ENCODE data around the gene PARP4. TPM values are rescaled to one million over a fixed set of nuclear protein-coding genes. Genes with fewer than 3 reads are reported as not detected.
"Not testable (repeated sequence)": the region's sequence is repeated elsewhere in the genome, so short reads cannot be mapped to it uniquely, and the experiment has no call there.

PARP4 gene
- total RNA-seq, 2 experiments from 2014 or later: 29.5 to 29.6 TPM

GRCh38 chr13:24454056-24454455 lies 58.5 kb downstream of the PARP4 start:
- no peak overlapping the region for H3K4me3 ChIP-seq (ENCODE audit: low read length)
- Mint-ChIP-seq H3K27me3 (no peaks in the 10 kb centered on the region), H3K9me3 (no peaks in the 10 kb centered on the region), H3K4me1 (ENCODE audit: low read depth) (peaks cover 4% of the 10 kb centered on the region), H3K4me3 (no peak overlapping the region), H3K36me3 (ENCODE audit: low read depth) (peaks cover 87% of the 10 kb centered on the region), H3K27ac (no peak overlapping the region)
- DNase-seq (no peak), ATAC-seq (ENCODE audit: poor library complexity) (no peak)
- CTCF ChIA-PET: no interaction called here
- POLR2A ChIA-PET: no interaction called here
- intact Hi-C loops (cut with DNase I, micrococcal nuclease): no loop called here
- H3K36me3 ChIP-seq (ENCODE audit: insufficient read depth, low read length): peaks cover 79% of the 10 kb centered on the region
- H3K4me1 ChIP-seq (ENCODE audit: insufficient read depth, low read length): no peaks in the 10 kb centered on the region
- no peak overlapping the region for H3K27ac ChIP-seq (ENCODE audit: low read depth in 1 of 2, low read length in 2 of 2)
- TF ChIP-seq, protein P1, sequence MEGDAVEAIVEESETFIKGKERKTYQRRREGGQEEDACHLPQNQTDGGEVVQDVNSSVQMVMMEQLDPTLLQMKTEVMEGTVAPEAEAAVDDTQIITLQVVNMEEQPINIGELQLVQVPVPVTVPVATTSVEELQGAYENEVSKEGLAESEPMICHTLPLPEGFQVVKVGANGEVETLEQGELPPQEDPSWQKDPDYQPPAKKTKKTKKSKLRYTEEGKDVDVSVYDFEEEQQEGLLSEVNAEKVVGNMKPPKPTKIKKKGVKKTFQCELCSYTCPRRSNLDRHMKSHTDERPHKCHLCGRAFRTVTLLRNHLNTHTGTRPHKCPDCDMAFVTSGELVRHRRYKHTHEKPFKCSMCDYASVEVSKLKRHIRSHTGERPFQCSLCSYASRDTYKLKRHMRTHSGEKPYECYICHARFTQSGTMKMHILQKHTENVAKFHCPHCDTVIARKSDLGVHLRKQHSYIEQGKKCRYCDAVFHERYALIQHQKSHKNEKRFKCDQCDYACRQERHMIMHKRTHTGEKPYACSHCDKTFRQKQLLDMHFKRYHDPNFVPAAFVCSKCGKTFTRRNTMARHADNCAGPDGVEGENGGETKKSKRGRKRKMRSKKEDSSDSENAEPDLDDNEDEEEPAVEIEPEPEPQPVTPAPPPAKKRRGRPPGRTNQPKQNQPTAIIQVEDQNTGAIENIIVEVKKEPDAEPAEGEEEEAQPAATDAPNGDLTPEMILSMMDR (IDR thresholded peaks at IDR 0.05): no peak
- H3K27me3 ChIP-seq (ENCODE audit: control insufficient read depth in 1 of 2, insufficient read depth in 2 of 2, low read length in 2 of 2): no peaks in the 10 kb centered on the region
- H3K9me3 ChIP-seq (ENCODE audit: control insufficient read depth in 1 of 2, insufficient read depth in 1 of 2, low read length in 2 of 2): no peaks in the 10 kb centered on the region

DNA sequence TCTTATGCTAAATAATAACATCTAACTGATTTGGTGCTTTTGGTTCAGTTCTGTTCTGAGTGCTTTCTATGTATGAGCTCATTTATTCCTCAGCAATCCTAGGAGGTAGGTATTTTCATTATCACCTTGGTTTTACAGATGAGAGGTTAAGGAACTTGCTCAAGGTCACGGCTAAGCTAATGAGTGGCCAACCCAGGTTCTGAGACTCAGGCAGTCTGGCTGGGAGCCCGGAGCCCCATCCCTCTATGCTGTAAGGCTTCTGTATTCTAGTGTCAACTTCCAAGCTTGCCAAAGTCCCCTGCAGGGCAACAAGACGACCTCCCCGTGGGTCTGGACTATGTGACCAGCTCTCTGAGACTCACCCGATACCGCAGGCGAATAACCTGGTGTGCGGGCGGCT lies 60.5 kb downstream of the PARP4 start:
- Histone ChIP-seq H3K27ac (ENCODE audit: low read depth in 1 of 2, low read length in 2 of 2) (no peak overlapping the region), H3K36me3 (ENCODE audit: insufficient read depth, low read length) (peaks cover 79% of the 10 kb centered on the region), H3K9me3 (ENCODE audit: control insufficient read depth in 1 of 2, insufficient read depth in 1 of 2, low read length in 2 of 2) (no peaks in the 10 kb centered on the region), H3K4me3 (ENCODE audit: low read length) (no peak overlapping the region), H3K4me1 (ENCODE audit: insufficient read depth, low read length) (no peaks in the 10 kb centered on the region), H3K27me3 (ENCODE audit: control insufficient read depth in 1 of 2, insufficient read depth in 2 of 2, low read length in 2 of 2) (no peaks in the 10 kb centered on the region)
- Mint-ChIP-seq H3K27ac (no peak overlapping the region), H3K4me3 (no peak overlapping the region), H3K27me3 (no peaks in the 10 kb centered on the region), H3K9me3 (no peaks in the 10 kb centered on the region), H3K36me3 (ENCODE audit: low read depth) (peaks cover 88% of the 10 kb centered on the region), H3K4me1 (ENCODE audit: low read depth) (no peaks in the 10 kb centered on the region)
- DNase-seq: no peak
- intact Hi-C loops (cut with DNase I, micrococcal nuclease): no loop called here
- no peak for ATAC-seq (ENCODE audit: poor library complexity)
- POLR2A ChIA-PET: no interaction called here
- CTCF ChIA-PET: no interaction called here
- TF ChIP-seq, protein P1 (IDR thresholded peaks at IDR 0.05): no peak

DNA sequence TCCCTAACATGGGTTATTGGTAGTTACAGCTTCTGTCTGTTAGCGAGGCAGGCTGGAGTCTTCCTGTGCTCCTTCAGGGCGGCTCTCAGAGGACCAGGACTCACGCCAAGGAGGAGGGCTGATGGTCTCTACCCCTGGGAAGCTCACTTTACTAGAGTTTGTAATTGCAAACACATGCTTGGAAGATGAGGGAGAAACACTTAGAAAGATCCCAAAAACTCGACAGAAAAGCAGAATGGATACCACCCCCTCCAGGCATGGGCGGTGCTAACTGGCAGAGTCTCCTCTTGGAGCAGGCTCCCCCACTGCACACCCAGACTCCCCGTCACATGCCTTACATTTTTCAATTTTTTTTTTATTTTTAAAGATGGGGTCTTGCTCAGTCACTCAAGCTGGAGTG lies 62.0 kb downstream of the PARP4 start:
- no peak overlapping the region for H3K4me3 ChIP-seq (ENCODE audit: low read length)
- Mint-ChIP-seq H3K36me3 (ENCODE audit: low read depth) (peaks cover 89% of the 10 kb centered on the region), H3K9me3 (no peaks in the 10 kb centered on the region), H3K4me3 (no peak overlapping the region), H3K4me1 (ENCODE audit: low read depth) (no peaks in the 10 kb centered on the region), H3K27ac (no peak overlapping the region), H3K27me3 (no peaks in the 10 kb centered on the region)
- ATAC-seq (ENCODE audit: poor library complexity) (no peak), DNase-seq (no peak)
- H3K9me3 ChIP-seq (ENCODE audit: control insufficient read depth in 1 of 2, insufficient read depth in 1 of 2, low read length in 2 of 2): no peaks in the 10 kb centered on the region
- no peaks in the 10 kb centered on the region for H3K4me1 ChIP-seq (ENCODE audit: insufficient read depth, low read length)
- peaks cover 75% of the 10 kb centered on the region for H3K36me3 ChIP-seq (ENCODE audit: insufficient read depth, low read length)
- POLR2A ChIA-PET: no interaction called here
- TF ChIP-seq, protein P1 (IDR thresholded peaks at IDR 0.05): no peak
- intact Hi-C loops (cut with DNase I, micrococcal nuclease): no loop called here
- CTCF ChIA-PET: no interaction called here
- H3K27me3 ChIP-seq (ENCODE audit: control insufficient read depth in 1 of 2, insufficient read depth in 2 of 2, low read length in 2 of 2): no peaks in the 10 kb centered on the region
- no peak overlapping the region for H3K27ac ChIP-seq (ENCODE audit: low read depth in 1 of 2, low read length in 2 of 2)

DNA sequence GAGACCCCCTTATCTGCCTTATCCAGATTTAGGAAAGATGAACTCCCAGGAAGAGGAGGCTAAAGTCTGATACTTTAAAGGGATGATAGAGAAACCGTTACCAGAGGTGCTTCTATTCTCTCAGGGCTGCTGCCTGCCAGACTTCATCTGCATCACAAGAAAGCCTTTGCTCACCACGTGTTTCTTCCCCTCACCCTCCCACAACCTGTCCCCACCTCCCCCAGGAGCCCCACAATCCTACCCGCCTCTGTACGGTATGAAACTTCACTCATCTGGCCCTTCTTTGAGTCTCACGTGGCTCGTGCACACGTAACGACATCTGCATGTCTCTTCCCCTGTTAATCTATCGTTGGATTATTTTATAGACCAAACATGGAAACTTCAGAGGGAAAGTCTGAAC lies 67.7 kb downstream of the PARP4 start:
- H3K36me3 ChIP-seq (ENCODE audit: insufficient read depth, low read length): peaks cover 78% of the 10 kb centered on the region
- POLR2A ChIA-PET; intact Hi-C loops (cut with DNase I, micrococcal nuclease): not testable (repeated sequence)

More for the DNA sequence above, 67.7 kb downstream of the PARP4 start:
- H3K27me3 ChIP-seq (ENCODE audit: control insufficient read depth in 1 of 2, insufficient read depth in 2 of 2, low read length in 2 of 2); ATAC-seq (ENCODE audit: poor library complexity); CTCF ChIA-PET; H3K4me1 ChIP-seq (ENCODE audit: insufficient read depth, low read length); H3K27ac Mint-ChIP-seq; DNase-seq; H3K4me1 Mint-ChIP-seq (ENCODE audit: low read depth); H3K27me3 Mint-ChIP-seq; H3K9me3 ChIP-seq (ENCODE audit: control insufficient read depth in 1 of 2, insufficient read depth in 1 of 2, low read length in 2 of 2); H3K4me3 Mint-ChIP-seq; H3K27ac ChIP-seq (ENCODE audit: low read depth in 1 of 2, low read length in 2 of 2); H3K4me3 ChIP-seq (ENCODE audit: low read length); H3K9me3 Mint-ChIP-seq: not testable (repeated sequence)
- H3K36me3 Mint-ChIP-seq (ENCODE audit: low read depth): peaks cover 89% of the 10 kb centered on the region

Data from CD4-positive, alpha-beta T cell (primary cell).